C4-2B (cell line): ENCODE measurements around the gene HSPA5.

Experiments
- CTCF ChIP-seq: fragments of 450-650 bp; conservative IDR thresholded peaks from 2 replicates; pipeline ENCODE4 v1.5.1; 2017; ENCODE audit warnings: mild to moderate bottlenecking
- ZFX ChIP-seq: fragments of 450-650 bp; IDR thresholded peaks from 2 replicates; pipeline ENCODE4 v1.6.1; 2017

GRCh38 chr9:125238915-125239446 lies 2.2 kb downstream of the HSPA5 start:
- no peak for TF ChIP-seq CTCF
- TF ChIP-seq ZFX = no peak
